Measurements from ENCODE around the gene SRMS.
A peak's percentile ranks its signal among the peaks of the same experiment; 100 is the strongest.

SRMS gene

GRCh38 chr20:63551068-63551467 is 3.5 kb upstream of the SRMS start:
- no peak for DNase-seq

GRCh38 chr20:63549679-63550282 is 2.2 kb upstream of the SRMS start:
- no peak for DNase-seq

GRCh38 chr20:63549019-63549418 is 1.5 kb upstream of the SRMS start:
- no peak for DNase-seq

- no peak for DNase-seq
Observed at GRCh38 chr20:63548542-63548941, 993 bp upstream of the SRMS start.

GRCh38 chr20:63546956-63547724 is 409 bp downstream of the SRMS start:
- no peak for DNase-seq

- DNase-seq: no peak
Observed at GRCh38 chr20:63546256-63546955, 1.1 kb downstream of the SRMS start.

GRCh38 chr20:63545814-63546213 is 1.7 kb downstream of the SRMS start:
- DNase-seq: no peak

- DNase-seq: no peak
Observed at GRCh38 chr20:63544958-63545516, 2.5 kb downstream of the SRMS start.

- no peak for DNase-seq
Observed at GRCh38 chr20:63544241-63544957, 3.1 kb downstream of the SRMS start.

GRCh38 chr20:63543733-63544132 is 3.8 kb downstream of the SRMS start:
- no peak for DNase-seq

GRCh38 chr20:63543131-63543530 is 4.4 kb downstream of the SRMS start:
- no peak for DNase-seq

- no peak for DNase-seq
Observed at GRCh38 chr20:63542696-63543095, 4.9 kb downstream of the SRMS start.

GRCh38 chr20:63542031-63542559 is 5.5 kb downstream of the SRMS start:
- DNase-seq: no peak

- DNase-seq: no peak
Observed at GRCh38 chr20:63541371-63541770, 6.2 kb downstream of the SRMS start.

- DNase-seq: no peak
Observed at GRCh38 chr20:63540417-63541186, 6.9 kb downstream of the SRMS start.

GRCh38 chr20:63539441-63540370 is 7.8 kb downstream of the SRMS start:
- DNase-seq: no peak

- no peak for DNase-seq
Observed at GRCh38 chr20:63539092-63539430, 8.5 kb downstream of the SRMS start.

- DNase-seq: no peak
Observed at GRCh38 chr20:63538204-63539091, 9.1 kb downstream of the SRMS start.

GRCh38 chr20:63537525-63538203 is 9.9 kb downstream of the SRMS start:
- DNase-seq: peak; percentile 31

Data from NCI-H1092 (cell line).